ENCODE data around the gene IRAK3. TPM values are rescaled to one million over a fixed set of nuclear protein-coding genes. Genes with fewer than 3 reads are reported as not detected.

The IRAK3 gene, protein sequence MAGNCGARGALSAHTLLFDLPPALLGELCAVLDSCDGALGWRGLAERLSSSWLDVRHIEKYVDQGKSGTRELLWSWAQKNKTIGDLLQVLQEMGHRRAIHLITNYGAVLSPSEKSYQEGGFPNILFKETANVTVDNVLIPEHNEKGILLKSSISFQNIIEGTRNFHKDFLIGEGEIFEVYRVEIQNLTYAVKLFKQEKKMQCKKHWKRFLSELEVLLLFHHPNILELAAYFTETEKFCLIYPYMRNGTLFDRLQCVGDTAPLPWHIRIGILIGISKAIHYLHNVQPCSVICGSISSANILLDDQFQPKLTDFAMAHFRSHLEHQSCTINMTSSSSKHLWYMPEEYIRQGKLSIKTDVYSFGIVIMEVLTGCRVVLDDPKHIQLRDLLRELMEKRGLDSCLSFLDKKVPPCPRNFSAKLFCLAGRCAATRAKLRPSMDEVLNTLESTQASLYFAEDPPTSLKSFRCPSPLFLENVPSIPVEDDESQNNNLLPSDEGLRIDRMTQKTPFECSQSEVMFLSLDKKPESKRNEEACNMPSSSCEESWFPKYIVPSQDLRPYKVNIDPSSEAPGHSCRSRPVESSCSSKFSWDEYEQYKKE
- 16.0 and 20.9 TPM in 2 replicates for total RNA-seq

DNA sequence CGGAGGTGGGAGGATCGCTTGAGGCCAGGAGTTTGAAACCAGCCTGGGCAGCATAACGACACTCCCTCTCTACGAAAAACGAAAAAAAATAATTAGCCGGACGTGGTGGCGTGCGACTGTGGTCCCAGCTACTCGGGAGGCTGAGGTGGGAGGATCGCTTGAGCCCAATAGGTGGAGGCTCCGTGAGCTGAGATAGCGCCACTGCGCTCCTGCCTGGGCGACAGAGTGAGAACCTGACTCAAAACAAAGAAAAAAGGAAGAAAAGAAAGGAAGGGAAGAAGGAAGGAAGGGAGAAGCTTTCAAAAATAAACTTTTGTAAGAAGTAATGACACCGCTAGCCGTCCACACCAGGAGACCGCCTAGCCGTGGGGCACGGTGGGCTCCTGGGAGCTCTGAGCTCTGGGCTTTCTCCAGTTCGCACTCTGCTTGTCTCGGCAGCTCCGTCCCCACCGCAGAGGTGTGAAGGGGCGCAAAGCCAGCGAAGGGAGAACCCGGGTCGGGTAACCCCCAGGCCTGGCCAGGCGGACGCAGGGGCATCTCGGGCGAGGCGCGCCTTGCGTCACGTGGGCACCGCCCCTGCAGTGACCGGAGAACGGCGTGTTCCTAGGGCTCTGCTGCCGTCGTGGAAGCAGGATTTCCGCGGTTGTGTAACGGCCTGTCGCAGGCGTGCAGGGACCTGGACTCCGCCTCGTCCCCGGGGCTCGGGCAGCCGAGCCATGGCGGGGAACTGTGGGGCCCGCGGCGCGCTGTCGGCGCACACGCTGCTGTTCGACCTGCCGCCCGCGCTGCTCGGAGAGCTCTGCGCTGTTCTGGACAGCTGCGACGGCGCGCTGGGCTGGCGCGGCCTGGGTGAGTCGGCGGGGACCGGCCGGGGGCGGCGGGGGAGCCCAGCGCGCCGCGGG, at the start of gene IRAK3:
TSS of gene IRAK3 (plus strand) at position 631 of the 902 bp plus-strand sequence. CDS start at position 717, 86 bp downstream.

DNA sequence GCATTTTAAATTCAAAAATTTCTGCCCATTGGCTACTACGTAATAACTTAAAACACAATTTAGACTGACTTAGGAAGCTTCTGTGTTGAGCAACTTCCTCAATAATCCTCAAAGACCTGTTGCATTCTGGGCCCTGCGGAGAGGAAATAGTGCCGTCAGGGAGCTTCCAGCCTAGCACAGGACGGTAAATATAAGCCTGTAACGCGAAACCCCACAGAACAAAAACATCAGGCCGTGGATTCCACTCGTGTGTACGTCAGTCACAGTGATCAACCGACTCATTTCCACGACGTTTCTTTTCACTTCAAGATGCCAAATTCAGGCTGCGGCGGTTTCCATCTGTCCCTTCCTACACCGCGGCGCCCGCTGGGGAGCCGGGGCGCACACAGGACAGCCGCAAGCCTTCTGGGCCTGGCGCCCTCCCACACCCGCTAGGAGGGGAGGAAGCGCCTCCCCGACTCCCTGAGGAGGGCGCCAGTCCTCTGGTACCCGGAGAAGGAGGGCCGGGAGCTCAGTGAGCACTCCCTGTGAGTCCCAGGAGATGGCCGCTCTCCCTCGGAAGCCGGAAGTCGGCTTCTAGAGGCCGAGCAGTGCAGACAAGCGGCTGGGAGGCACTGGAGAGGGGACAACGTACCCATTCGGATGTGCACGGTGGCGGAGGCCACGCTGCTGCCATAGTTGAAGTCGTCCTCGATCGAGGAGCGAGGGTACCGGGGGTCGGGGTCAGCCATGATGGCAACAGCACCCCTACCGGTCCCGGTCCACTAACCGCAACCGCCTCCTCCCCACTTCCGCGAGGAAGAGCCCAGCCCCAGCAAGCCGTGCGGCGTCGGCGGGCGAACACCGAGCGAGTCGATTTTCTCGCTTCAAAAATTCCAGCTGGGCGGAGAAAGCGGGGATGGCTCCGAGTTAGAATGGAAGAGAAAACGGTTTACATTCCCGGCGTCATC, 19.5 kb upstream of the IRAK3 start, which contains the start of gene TMBIM4:
TSS of gene TMBIM4 (minus strand) at position 776 of the 950 bp plus-strand sequence. CDS start at position 731, 45 bp downstream.

DNA sequence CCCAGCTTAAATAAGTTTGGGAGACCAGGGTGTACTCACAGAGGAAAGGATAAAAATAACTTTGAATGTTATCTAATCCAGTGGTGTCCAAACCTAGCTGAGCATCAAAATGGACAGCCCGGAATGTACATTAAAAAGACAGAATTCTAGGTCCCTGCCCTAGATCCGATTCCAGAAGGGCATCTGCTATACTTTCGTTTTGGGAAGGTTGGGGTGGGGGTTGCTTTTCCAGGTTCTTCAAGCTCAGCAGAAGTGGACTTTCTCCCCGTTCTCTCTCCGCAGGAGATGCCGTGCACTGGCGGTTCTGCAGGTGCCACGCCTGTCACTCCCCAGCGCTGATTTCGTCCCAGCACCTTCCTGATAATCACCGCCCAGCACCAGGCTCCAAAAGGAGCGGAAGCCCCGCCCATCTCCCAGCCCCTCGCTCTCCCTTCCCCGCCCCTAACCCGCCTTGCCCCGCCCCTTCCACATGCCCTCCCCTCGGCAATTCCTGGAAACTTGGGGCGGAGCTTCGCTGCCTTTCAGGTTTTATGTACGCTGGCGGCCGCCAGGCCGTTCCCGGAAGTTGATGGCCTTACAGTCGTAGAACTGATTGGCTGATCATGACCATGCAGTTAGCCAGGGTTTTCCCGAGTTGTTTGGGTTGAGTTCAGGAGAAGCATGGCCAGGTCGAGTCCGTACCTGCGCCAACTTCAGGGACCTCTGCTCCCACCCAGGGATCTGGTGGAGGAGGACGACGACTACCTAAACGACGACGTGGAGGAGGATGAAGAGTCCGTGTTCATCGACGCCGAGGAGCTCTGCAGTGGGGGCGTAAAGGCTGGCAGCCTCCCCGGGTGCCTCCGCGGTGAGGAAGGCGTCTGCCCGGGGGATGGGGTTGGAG, 113.2 kb downstream of the IRAK3 start, which contains the start of gene HELB:
TSS of gene HELB (plus strand) at position 550 of the 883 bp plus-strand sequence. CDS start at position 661, 111 bp downstream.

Other genes with a start within 250 kb of the IRAK3 start
- 11.0 and 11.3 TPM in 2 replicates for gene LLPH, start 58.5 kb upstream of the IRAK3 start, total RNA-seq
- 69.7 and 77.4 TPM in 2 replicates for gene TMBIM4, start 19.2 kb upstream of the IRAK3 start, total RNA-seq
- 1.3 and 3.4 TPM in 2 replicates for gene HELB, start 113.3 kb downstream of the IRAK3 start, total RNA-seq

Measured in epithelial cell of alveolus of lung (primary cell).